K562 (cell line): ENCODE measurements around the gene ACAD8. TPM values are rescaled to one million over a fixed set of nuclear protein-coding genes. Genes with fewer than 3 reads are reported as not detected.

Experiments
- GATAD2B ChIP-seq: fragments of 450-650 bp; IDR thresholded peaks from 2 replicates; pipeline ENCODE4 v1.6.1; 2017; ENCODE audit warnings: mild to moderate bottlenecking, borderline replicate concordance
- GTF3C2 ChIP-seq: IDR thresholded peaks from 3 replicates; pipeline ENCODE4 v1.6.1; 2011; ENCODE audit warnings: borderline replicate concordance, mild to moderate bottlenecking, moderate library complexity; ENCODE audit not compliant: insufficient read length; ENCODE audit errors: extremely low read depth
- HMGN3 ChIP-seq: IDR thresholded peaks from 2 replicates; pipeline ENCODE4 v1.6.1; 2011; ENCODE audit warnings: borderline replicate concordance, low read depth, mild to moderate bottlenecking, mixed read lengths, low read length; ENCODE audit not compliant: insufficient read length; ENCODE audit errors: extremely low read depth
- MYC ChIP-seq, 2 experiments: fragments of 250-450 bp in 1 of 2; sonication (Bioruptor Pico) in 1 of 2; IDR thresholded peaks; 2 replicates each; pipeline versions ENCODE4 v1.5.1 to v1.6.1; 2012 to 2021; ENCODE audit warnings: low read depth in 2 of 2, borderline replicate concordance in 1 of 2, improper control_type of control experiment in 1 of 2, low read length in 1 of 2, mild to moderate bottlenecking in 1 of 2, moderate library complexity in 1 of 2
- PPARD ChIP-seq: fragments of 250-450 bp; sonication (Bioruptor Pico); IDR thresholded peaks from 2 replicates; pipeline ENCODE4 v1.8.0; 2022; ENCODE audit warnings: inconsistent platforms, mild to moderate bottlenecking, moderate library complexity
- ZFX ChIP-seq: sonication (generic); formaldehyde crosslinking; IDR thresholded peaks from 2 replicates; pipeline ENCODE4 v1.8.0; 2022; ENCODE audit warnings: mild to moderate bottlenecking, missing genetic modification reagents, moderate library complexity
- ZNF316 ChIP-seq: fragments of 450-650 bp; IDR thresholded peaks from 2 replicates; pipeline ENCODE4 v1.6.1; 2016
- polyA plus RNA-seq, 8 experiments: library from polyadenylated mRNA; depleted of rRNA in 4 of 8; stranded (reverse) in 5 of 8; unstranded in 3 of 8; fragments of >200 nt; fragmentation: Nextera tagmentation in 2 of 8; fragmentation: Illumina TruSeq in 1 of 8; extraction: Ambion mirVana in 2 of 8; extraction: Trizol in 1 of 8; gene quantifications; 2 replicates each; pipeline versions ENCODE4 v1.2.1 to v1.2.3, GENCODE V29; 2011 to 2014; ENCODE audit warnings: inconsistent platforms in 1 of 8, missing spikeins in 1 of 8
- total RNA-seq, 7 experiments: library from RNA; depleted of rRNA in 6 of 7; stranded (reverse); fragments of >200 nt in 6 of 7; fragmentation: Illumina TruSeq in 2 of 7; extraction: Trizol in 2 of 7; gene quantifications; 2 replicates each; pipeline versions ENCODE4 v1.2.1 to v1.2.3, GENCODE V29; 2011 to 2021; ENCODE audit warnings: low replicate concordance in 1 of 7
- TF ChIP-seq, protein P1 (sequence below): fragments of 250-450 bp; sonication (Bioruptor Pico); IDR thresholded peaks from 2 replicates; pipeline ENCODE4 v1.4.0; 2020; ENCODE audit warnings: borderline replicate concordance
- TF ChIP-seq, protein P2 (sequence below), 2 experiments: fragments of 150-350 bp in 1 of 2; IDR thresholded peaks; 2 replicates each; pipeline ENCODE4 v1.6.1; 2012 to 2016; ENCODE audit warnings: low read depth in 2 of 2, low read length in 2 of 2, mild to moderate bottlenecking in 1 of 2, moderate library complexity in 1 of 2
- TF ChIP-seq, protein P3 (sequence below): IDR thresholded peaks from 2 replicates; pipeline ENCODE4 v1.6.1; 2016; ENCODE audit warnings: missing genetic modification characterization, missing compliant biosample characterization
- TF ChIP-seq, protein P4 (sequence below): fragments of 250-450 bp; sonication (Bioruptor Pico); IDR thresholded peaks from 2 replicates; pipeline ENCODE4 v1.5.0; 2021

ACAD8 gene
- total and polyA plus RNA-seq, 9 of the 15 experiments (the other 6 are each of a cell fraction or from before 2014, with no cell fraction given) = 6.5 to 34.1 (median 20.1) TPM

GRCh38 chr11:134252346-134253187 is 801 bp upstream of the ACAD8 start (continued):
- TF ChIP-seq HMGN3 = no peak
- TF ChIP-seq MYC (IDR thresholded peaks at IDR 0.05; ENCODE audit: low read depth, low read length) = no peak
- no peak for TF ChIP-seq MYC (CRISPR knock-in tag; IDR thresholded peaks at IDR 0.05; ENCODE audit: borderline replicate concordance, low read depth)
- TF ChIP-seq, protein P1, sequence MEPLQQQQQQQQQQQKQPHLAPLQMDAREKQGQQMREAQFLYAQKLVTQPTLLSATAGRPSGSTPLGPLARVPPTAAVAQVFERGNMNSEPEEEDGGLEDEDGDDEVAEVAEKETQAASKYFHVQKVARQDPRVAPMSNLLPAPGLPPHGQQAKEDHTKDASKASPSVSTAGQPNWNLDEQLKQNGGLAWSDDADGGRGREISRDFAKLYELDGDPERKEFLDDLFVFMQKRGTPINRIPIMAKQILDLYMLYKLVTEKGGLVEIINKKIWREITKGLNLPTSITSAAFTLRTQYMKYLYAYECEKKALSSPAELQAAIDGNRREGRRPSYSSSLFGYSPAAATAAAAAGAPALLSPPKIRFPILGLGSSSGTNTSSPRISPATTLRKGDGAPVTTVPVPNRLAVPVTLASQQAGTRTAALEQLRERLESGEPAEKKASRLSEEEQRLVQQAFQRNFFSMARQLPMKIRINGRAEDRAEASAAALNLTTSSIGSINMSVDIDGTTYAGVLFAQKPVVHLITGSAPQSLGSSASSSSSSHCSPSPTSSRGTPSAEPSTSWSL (CRISPR knock-in tag) = no peak
- TF ChIP-seq, protein P2, sequence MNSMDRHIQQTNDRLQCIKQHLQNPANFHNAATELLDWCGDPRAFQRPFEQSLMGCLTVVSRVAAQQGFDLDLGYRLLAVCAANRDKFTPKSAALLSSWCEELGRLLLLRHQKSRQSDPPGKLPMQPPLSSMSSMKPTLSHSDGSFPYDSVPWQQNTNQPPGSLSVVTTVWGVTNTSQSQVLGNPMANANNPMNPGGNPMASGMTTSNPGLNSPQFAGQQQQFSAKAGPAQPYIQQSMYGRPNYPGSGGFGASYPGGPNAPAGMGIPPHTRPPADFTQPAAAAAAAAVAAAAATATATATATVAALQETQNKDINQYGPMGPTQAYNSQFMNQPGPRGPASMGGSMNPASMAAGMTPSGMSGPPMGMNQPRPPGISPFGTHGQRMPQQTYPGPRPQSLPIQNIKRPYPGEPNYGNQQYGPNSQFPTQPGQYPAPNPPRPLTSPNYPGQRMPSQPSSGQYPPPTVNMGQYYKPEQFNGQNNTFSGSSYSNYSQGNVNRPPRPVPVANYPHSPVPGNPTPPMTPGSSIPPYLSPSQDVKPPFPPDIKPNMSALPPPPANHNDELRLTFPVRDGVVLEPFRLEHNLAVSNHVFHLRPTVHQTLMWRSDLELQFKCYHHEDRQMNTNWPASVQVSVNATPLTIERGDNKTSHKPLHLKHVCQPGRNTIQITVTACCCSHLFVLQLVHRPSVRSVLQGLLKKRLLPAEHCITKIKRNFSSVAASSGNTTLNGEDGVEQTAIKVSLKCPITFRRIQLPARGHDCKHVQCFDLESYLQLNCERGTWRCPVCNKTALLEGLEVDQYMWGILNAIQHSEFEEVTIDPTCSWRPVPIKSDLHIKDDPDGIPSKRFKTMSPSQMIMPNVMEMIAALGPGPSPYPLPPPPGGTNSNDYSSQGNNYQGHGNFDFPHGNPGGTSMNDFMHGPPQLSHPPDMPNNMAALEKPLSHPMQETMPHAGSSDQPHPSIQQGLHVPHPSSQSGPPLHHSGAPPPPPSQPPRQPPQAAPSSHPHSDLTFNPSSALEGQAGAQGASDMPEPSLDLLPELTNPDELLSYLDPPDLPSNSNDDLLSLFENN (IDR thresholded peaks at IDR 0.05; ENCODE audit: low read depth in 2 of 2, low read length in 2 of 2) = no peak
- TF ChIP-seq ZFX (CRISPR knock-in tag) = no peak
- TF ChIP-seq, protein P3, sequence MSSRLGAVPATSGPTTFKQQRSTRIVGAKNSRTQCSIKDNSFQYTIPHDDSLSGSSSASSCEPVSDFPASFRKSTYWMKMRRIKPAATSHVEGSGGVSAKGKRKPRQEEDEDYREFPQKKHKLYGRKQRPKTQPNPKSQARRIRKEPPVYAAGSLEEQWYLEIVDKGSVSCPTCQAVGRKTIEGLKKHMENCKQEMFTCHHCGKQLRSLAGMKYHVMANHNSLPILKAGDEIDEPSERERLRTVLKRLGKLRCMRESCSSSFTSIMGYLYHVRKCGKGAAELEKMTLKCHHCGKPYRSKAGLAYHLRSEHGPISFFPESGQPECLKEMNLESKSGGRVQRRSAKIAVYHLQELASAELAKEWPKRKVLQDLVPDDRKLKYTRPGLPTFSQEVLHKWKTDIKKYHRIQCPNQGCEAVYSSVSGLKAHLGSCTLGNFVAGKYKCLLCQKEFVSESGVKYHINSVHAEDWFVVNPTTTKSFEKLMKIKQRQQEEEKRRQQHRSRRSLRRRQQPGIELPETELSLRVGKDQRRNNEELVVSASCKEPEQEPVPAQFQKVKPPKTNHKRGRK = no peak
- TF ChIP-seq PPARD = no peak
- no peak for TF ChIP-seq GATAD2B
- TF ChIP-seq ZNF316 = no peak
- no peak for TF ChIP-seq GTF3C2
- TF ChIP-seq, protein P4, sequence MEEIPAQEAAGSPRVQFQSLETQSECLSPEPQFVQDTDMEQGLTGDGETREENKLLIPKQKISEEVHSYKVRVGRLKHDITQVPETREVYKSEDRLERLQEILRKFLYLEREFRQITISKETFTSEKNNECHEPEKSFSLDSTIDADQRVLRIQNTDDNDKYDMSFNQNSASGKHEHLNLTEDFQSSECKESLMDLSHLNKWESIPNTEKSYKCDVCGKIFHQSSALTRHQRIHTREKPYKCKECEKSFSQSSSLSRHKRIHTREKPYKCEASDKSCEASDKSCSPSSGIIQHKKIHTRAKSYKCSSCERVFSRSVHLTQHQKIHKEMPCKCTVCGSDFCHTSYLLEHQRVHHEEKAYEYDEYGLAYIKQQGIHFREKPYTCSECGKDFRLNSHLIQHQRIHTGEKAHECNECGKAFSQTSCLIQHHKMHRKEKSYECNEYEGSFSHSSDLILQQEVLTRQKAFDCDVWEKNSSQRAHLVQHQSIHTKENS (CRISPR knock-in tag) = no peak
